GM12865 (cell line): Measurements from ENCODE around the gene PCBP3.

Experiments
- DNase-seq: peaks from one replicate; pipeline ENCODE4 v3.0.0; 2010; ENCODE audit warnings: low read depth
- H3K4me3 ChIP-seq: 2 replicates; pipeline ENCODE4 v1.5.1; 2011; ENCODE audit warnings: mild to moderate bottlenecking, low read depth, low read length, control low read depth
- TF ChIP-seq, protein P1 (sequence below): IDR thresholded peaks from 2 replicates; pipeline ENCODE4 v1.5.1; 2011; ENCODE audit warnings: low read length, control low read depth, low read depth, inconsistent platforms; ENCODE audit not compliant: insufficient read depth; ENCODE audit errors: missing control alignments

Gene PCBP3

DNA sequence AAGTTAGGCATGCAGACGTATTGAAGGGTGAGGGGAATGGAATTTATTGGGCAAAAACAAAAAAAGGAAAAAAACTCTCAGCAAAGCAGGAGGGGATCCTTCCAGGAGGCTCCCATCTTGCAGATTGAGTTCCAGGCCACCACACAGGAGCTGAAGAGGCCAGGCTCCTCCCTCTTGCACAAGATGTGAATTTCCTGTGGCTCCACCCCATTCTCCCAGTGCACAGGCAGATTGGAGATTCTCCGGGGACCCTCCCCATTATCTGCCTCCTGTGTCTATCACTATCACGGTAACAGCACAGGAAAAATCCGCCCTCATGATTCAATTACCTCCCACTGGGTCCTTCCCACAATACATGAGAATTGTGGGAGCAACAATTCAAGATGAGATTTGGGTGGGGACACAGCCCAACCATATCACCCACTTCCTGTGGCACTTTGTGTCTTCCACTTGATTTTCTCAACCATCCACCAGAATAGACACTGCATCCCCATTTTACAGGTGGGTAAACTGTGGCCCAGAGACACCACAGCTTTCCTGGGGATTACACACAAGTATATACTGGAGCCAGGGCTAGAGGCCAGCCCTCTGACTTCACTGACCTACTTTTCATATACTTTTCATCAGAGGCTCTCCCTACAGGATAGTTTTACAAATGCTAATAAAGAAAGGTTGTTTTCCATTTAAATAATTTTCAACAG, 319.2 kb downstream of the PCBP3 start:
- H3K4me3 ChIP-seq, result no peak overlapping the region
- DNase-seq, result no peak
- TF ChIP-seq, protein P1, sequence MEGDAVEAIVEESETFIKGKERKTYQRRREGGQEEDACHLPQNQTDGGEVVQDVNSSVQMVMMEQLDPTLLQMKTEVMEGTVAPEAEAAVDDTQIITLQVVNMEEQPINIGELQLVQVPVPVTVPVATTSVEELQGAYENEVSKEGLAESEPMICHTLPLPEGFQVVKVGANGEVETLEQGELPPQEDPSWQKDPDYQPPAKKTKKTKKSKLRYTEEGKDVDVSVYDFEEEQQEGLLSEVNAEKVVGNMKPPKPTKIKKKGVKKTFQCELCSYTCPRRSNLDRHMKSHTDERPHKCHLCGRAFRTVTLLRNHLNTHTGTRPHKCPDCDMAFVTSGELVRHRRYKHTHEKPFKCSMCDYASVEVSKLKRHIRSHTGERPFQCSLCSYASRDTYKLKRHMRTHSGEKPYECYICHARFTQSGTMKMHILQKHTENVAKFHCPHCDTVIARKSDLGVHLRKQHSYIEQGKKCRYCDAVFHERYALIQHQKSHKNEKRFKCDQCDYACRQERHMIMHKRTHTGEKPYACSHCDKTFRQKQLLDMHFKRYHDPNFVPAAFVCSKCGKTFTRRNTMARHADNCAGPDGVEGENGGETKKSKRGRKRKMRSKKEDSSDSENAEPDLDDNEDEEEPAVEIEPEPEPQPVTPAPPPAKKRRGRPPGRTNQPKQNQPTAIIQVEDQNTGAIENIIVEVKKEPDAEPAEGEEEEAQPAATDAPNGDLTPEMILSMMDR, result no peak

DNA sequence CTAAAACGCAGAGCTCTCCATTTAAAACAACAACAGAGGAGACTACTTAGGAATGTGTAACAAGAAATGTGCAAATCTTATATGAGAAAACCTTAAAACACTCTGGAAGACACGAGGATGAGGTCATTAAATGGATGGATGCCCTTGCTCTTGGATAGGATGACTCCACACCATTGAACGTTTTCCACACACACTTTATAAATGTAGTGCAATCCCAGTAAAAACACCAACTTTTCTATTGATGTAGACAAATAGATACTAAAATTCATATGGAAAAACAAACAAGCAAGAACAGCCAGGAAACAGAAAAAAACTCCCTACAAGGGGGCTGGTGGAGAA, 319.7 kb downstream of the PCBP3 start:
- no peak overlapping the region for H3K4me3 ChIP-seq
- no peak for DNase-seq
- TF ChIP-seq, protein P1, result no peak

DNA sequence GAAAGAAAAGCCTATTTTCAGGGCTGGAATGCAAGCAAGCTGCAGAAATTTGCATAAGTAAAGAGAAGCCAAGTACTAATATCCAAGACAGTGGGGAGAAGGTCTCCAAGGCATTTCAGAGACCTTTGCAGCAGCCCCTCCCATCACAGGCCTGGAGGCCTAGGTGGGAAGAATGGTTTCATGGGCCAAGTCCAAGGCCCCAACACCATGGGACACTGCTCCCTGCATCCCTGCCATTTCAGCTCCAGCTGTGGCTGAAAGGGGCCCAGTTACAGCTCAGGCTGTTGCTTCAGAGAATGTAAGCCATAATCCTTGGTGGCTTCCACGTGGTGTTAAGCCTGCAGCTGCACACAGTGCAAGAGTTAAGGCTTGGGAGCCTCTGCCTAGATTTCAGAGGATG, 321.1 kb downstream of the PCBP3 start:
- no peak for DNase-seq
- H3K4me3 ChIP-seq, result no peak overlapping the region
- TF ChIP-seq, protein P1, result no peak

DNA sequence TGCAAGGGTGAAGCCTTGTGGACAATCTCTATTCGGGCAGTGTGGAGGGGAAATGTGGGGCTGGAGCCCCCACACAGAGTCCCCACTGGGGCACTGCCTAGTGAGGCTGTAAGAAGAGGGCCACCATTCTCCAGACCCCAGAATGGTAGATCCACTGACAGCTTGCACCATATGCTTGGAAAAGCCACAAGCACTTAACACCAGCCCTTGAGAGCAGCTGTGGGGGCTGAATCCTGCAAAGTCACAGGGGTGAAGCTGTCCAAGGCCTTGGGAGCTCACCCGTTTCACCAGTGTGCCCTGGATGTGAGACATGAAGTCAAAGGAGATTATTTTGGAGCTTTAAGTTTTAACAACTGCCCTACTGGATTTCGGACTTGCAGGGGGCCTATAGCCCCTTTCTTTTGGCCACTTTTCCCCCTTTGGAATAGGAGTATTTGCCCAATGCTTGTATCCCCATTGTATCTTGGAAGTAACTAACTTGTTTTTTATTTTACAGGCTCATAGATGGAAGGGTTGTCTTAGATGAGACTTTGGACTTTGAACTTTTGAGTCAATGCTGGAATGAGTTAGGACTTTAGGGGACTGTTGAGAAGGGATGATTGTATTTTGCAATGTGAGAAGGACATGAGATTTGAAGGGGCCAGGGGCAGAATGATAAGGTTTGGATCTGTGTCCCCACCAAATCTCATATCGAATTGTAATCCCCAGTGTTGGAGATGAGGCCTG, 321.7 kb downstream of the PCBP3 start:
- TF ChIP-seq, protein P1, result no peak
- DNase-seq, result no peak
- no peak overlapping the region for H3K4me3 ChIP-seq

DNA sequence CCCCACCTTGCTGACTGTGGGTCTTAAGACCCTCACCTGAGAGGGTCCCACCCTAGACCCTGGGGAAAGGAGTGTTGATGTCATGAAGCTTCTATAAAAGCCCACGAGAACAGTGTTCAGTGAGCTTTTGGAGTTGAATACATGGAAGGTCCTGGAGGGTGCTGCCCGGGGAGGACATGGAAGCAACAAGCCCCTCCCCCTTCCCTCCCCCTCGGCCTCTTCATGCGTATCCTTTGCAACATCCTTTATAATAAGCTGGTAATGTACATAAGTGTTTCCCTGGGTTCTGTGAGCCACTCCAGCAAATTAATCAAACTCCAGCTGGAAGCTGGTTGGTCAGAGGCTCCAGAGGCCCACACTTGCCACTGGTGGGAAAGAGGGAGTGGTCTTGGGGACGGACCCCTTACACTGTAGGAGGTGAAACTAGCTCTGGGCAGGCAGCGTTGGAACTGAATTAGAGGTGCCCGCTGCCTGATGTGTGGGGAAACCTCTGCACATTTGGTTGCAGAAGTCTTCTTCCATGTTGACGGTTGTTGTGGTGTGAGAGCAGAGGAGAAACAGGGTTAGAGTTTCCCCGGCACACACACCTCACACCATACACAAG, 323.4 kb downstream of the PCBP3 start:
- no peak overlapping the region for H3K4me3 ChIP-seq
- TF ChIP-seq, protein P1, result no peak

DNA sequence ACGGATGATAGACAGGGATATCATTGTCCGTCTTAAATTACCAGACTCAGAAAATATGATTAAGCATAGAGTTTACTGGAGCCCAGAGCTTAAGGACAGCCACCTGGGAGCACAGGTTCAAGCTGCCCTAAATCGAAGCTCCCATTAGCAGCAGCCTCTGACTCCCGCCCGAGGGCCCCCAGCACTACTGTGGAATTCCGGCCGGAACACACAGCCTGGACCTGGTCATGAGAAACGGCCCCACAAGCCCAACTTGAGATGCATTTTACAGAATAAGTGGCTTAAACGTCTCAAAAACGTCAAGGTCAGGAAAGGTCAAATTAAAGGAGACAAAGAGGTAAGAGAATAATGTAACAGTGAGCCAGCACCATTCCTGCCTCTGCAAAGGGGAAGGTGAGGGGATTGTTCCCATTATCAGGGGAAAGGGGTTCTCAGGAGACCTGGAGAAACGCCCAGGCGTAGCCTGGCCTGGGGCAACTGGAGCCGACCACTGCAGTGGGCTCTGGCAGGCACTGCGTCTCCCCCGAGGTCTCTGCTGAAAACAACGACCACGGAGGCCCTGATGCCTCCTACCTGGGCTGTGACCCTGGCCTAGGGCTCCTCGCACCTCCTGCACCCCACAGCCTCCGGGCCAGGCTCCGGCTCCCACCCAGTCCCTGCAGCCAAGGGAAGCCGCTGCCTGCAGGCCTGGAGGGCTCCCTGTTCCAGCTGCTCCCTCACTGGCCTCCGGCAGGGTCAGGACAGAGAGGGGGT, 326.6 kb downstream of the PCBP3 start:
- H3K4me3 ChIP-seq, result no peak overlapping the region
- TF ChIP-seq, protein P1, result no peak
- no peak for DNase-seq

More for the DNA sequence above, 323.4 kb downstream of the PCBP3 start:
- DNase-seq, result no peak
